GM12878 (cell line): ENCODE results near the gene RETSAT. TPM values are rescaled to one million over a fixed set of nuclear protein-coding genes. Genes with fewer than 3 reads are reported as not detected.

Source experiments
- ATF3 ChIP-seq: IDR thresholded peaks from 2 replicates; pipeline ENCODE4 v1.6.1; 2011; ENCODE audit warnings: low read depth, mild to moderate bottlenecking, low read length, moderate library complexity, borderline replicate concordance; ENCODE audit errors: extremely low read depth
- BCLAF1 ChIP-seq: fragments of 450-650 bp; IDR thresholded peaks from 2 replicates; pipeline ENCODE4 v1.6.1; 2017; ENCODE audit warnings: antibody characterized with exemption, mild to moderate bottlenecking, moderate library complexity
- BHLHE40 ChIP-seq, 2 experiments: fragments of 450-650 bp in 1 of 2; IDR thresholded peaks; 2 replicates each; pipeline ENCODE4 v1.6.1; 2011 to 2017; ENCODE audit warnings: low read depth in 2 of 2, borderline replicate concordance in 1 of 2, improper control_type of control experiment in 1 of 2, low read length in 1 of 2, mild to moderate bottlenecking in 1 of 2
- E2F4 ChIP-seq: IDR thresholded peaks from 2 replicates; pipeline ENCODE4 v1.6.1; 2012; ENCODE audit warnings: low read depth, low read length, improper control_type of control experiment
- HDAC2 ChIP-seq: fragments of 200-600 bp; sonication (generic); IDR thresholded peaks from 2 replicates; pipeline ENCODE4 v1.6.1; 2017
- IKZF2 ChIP-seq, 2 experiments: fragments of 450-650 bp; IDR thresholded peaks; 2 replicates each; pipeline ENCODE4 v1.6.1; 2017; ENCODE audit warnings: mild to moderate bottlenecking in 2 of 2, moderate library complexity in 2 of 2
- MTA2 ChIP-seq: fragments of 450-650 bp; IDR thresholded peaks from 2 replicates; pipeline ENCODE4 v1.6.1; 2016; ENCODE audit warnings: low read depth, mild to moderate bottlenecking, moderate library complexity
- MXI1 ChIP-seq: fragments of 150-350 bp; IDR thresholded peaks from 2 replicates; pipeline ENCODE4 v1.6.1; 2011; ENCODE audit warnings: low read depth, mild to moderate bottlenecking, inconsistent platforms, low read length, improper control_type of control experiment
- POU2F2 ChIP-seq: IDR thresholded peaks from 3 replicates; pipeline ENCODE4 v1.6.1; 2011; ENCODE audit warnings: low read depth, mild to moderate bottlenecking, low read length, borderline replicate concordance
- SP1 ChIP-seq: IDR thresholded peaks from one replicate; pipeline ENCODE4 v1.6.1; 2011; ENCODE audit warnings: low read depth, low read length
- TAF1 ChIP-seq: IDR thresholded peaks from 2 replicates; pipeline ENCODE4 v1.6.1; 2011; ENCODE audit warnings: mild to moderate bottlenecking, low read depth, low read length, borderline replicate concordance
- TARDBP ChIP-seq: IDR thresholded peaks from 2 replicates; pipeline ENCODE4 v1.6.1; 2016; ENCODE audit warnings: borderline replicate concordance
- YBX1 ChIP-seq: fragments of 450-650 bp; IDR thresholded peaks from 2 replicates; pipeline ENCODE4 v1.6.1; 2016; ENCODE audit warnings: antibody characterized with exemption
- polyA plus RNA-seq, 11 experiments: library from polyadenylated mRNA; depleted of rRNA in 4 of 11; unstranded in 6 of 11; stranded (reverse) in 5 of 11; fragments of >200 nt; fragmentation: Nextera tagmentation in 4 of 11; fragmentation: Illumina TruSeq in 1 of 11; extraction: Ambion mirVana in 4 of 11; extraction: Trizol in 1 of 11; gene quantifications; 1 replicate in 1 of 11; 2 replicates in 10 of 11; pipeline versions ENCODE4 v1.2.1 to v1.2.3, GENCODE V29; 2011 to 2016; ENCODE audit warnings: inconsistent platforms in 2 of 11, missing spikeins in 2 of 11, low read depth in 1 of 11
- total RNA-seq, 4 experiments: library from RNA; depleted of rRNA in 3 of 4; stranded (reverse); fragments of >200 nt in 3 of 4; fragmentation: Illumina TruSeq in 1 of 4; extraction: Trizol in 1 of 4; gene quantifications; 2 replicates each; pipeline versions ENCODE4 v1.2.1 to v1.2.3, GENCODE V29; 2013 to 2021
- TF ChIP-seq, protein P1 (sequence below): fragments of 150-350 bp; IDR thresholded peaks from 2 replicates; pipeline ENCODE4 v1.6.1; 2014; ENCODE audit warnings: mild to moderate bottlenecking, low read depth, low read length
- TF ChIP-seq, protein P2 (sequence below): fragments of 450-650 bp; IDR thresholded peaks from 2 replicates; pipeline ENCODE4 v1.6.1; 2018; ENCODE audit warnings: mild to moderate bottlenecking, low read depth, moderate library complexity; ENCODE audit not compliant: partially characterized antibody
- TF ChIP-seq, protein P3 (sequence below): fragments of 450-650 bp; IDR thresholded peaks from 2 replicates; pipeline ENCODE4 v1.6.1; 2017; ENCODE audit warnings: mild to moderate bottlenecking, moderate library complexity

Gene RETSAT
- total and polyA plus RNA-seq, 10 of the 15 experiments (the other 5 are each of a cell fraction or from before 2014, with no cell fraction given), result 3.3 to 28.8 (median 22.0) TPM

DNA sequence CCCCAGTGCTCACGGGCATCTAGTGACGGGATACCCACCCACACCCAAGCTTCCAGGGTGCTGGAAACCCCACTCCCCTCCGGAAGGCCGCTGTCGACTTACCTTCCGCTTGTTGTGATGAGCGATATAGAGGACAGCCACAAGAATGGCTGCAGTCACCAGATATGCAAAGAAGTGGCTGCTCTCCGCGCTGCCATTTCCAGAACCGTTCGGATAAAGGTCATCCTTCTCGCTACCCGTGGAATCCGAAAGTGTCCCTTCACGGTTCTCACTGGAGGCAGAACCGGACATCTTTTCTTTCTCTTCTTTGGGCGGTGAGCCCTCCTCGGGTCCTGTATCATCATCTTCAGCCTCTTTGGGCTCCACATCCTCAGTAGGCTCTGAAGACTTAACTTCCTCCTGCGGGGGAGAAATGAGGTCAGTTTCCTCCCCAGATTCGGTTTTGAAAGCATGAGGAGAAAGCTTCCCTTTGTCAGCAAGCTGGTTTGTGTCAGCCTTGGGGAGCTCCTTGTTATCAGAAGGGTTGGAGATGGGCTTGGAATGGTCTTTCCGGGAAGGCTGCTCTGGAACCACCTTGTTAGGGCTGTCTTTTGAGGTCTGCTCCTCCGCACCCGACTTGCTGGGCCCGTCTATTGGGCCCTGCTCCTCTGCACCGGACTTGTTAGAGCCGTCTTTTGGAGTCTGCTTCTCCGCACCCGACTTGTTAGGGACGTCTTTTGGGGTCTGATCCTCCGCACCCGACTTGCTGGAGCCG lies 27.7 kb downstream of the RETSAT start (continued):
- TF ChIP-seq, protein P1, sequence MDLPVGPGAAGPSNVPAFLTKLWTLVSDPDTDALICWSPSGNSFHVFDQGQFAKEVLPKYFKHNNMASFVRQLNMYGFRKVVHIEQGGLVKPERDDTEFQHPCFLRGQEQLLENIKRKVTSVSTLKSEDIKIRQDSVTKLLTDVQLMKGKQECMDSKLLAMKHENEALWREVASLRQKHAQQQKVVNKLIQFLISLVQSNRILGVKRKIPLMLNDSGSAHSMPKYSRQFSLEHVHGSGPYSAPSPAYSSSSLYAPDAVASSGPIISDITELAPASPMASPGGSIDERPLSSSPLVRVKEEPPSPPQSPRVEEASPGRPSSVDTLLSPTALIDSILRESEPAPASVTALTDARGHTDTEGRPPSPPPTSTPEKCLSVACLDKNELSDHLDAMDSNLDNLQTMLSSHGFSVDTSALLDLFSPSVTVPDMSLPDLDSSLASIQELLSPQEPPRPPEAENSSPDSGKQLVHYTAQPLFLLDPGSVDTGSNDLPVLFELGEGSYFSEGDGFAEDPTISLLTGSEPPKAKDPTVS, result no peak
- TF ChIP-seq TAF1, result peak; percentile 26; the same call in 1 of the 2 replicates
- no peak for TF ChIP-seq BCLAF1
- TF ChIP-seq IKZF2 (IDR thresholded peaks at IDR 0.05), result no peak
- TF ChIP-seq BHLHE40 (IDR thresholded peaks at IDR 0.05; ENCODE audit: borderline replicate concordance in 1 of 2, low read depth in 2 of 2, low read length in 1 of 2), result 0 out of 4 replicates have a peak, but pooled peaks of 1 of the 2 experiments have one; percentile 38
- no peak for TF ChIP-seq ATF3
- no peak for TF ChIP-seq TARDBP
- no peak for TF ChIP-seq SP1
- TF ChIP-seq, protein P2, sequence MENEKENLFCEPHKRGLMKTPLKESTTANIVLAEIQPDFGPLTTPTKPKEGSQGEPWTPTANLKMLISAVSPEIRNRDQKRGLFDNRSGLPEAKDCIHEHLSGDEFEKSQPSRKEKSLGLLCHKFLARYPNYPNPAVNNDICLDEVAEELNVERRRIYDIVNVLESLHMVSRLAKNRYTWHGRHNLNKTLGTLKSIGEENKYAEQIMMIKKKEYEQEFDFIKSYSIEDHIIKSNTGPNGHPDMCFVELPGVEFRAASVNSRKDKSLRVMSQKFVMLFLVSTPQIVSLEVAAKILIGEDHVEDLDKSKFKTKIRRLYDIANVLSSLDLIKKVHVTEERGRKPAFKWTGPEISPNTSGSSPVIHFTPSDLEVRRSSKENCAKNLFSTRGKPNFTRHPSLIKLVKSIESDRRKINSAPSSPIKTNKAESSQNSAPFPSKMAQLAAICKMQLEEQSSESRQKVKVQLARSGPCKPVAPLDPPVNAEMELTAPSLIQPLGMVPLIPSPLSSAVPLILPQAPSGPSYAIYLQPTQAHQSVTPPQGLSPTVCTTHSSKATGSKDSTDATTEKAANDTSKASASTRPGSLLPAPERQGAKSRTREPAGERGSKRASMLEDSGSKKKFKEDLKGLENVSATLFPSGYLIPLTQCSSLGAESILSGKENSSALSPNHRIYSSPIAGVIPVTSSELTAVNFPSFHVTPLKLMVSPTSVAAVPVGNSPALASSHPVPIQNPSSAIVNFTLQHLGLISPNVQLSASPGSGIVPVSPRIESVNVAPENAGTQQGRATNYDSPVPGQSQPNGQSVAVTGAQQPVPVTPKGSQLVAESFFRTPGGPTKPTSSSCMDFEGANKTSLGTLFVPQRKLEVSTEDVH, result no peak
- TF ChIP-seq, protein P3, sequence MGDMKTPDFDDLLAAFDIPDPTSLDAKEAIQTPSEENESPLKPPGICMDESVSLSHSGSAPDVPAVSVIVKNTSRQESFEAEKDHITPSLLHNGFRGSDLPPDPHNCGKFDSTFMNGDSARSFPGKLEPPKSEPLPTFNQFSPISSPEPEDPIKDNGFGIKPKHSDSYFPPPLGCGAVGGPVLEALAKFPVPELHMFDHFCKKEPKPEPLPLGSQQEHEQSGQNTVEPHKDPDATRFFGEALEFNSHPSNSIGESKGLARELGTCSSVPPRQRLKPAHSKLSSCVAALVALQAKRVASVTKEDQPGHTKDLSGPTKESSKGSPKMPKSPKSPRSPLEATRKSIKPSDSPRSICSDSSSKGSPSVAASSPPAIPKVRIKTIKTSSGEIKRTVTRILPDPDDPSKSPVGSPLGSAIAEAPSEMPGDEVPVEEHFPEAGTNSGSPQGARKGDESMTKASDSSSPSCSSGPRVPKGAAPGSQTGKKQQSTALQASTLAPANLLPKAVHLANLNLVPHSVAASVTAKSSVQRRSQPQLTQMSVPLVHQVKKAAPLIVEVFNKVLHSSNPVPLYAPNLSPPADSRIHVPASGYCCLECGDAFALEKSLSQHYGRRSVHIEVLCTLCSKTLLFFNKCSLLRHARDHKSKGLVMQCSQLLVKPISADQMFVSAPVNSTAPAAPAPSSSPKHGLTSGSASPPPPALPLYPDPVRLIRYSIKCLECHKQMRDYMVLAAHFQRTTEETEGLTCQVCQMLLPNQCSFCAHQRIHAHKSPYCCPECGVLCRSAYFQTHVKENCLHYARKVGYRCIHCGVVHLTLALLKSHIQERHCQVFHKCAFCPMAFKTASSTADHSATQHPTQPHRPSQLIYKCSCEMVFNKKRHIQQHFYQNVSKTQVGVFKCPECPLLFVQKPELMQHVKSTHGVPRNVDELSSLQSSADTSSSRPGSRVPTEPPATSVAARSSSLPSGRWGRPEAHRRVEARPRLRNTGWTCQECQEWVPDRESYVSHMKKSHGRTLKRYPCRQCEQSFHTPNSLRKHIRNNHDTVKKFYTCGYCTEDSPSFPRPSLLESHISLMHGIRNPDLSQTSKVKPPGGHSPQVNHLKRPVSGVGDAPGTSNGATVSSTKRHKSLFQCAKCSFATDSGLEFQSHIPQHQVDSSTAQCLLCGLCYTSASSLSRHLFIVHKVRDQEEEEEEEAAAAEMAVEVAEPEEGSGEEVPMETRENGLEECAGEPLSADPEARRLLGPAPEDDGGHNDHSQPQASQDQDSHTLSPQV, result no peak
- TF ChIP-seq YBX1, result no peak
- TF ChIP-seq MXI1, result peak; percentile 47
- TF ChIP-seq HDAC2, result no peak
- no peak for TF ChIP-seq MTA2
- peak; percentile 87; the same call in 2 of the 3 replicates for TF ChIP-seq POU2F2
- no peak for TF ChIP-seq E2F4
